Panc1 (cell line): Measurements from ENCODE around the gene PGRMC2. TPM values are rescaled to one million over a fixed set of nuclear protein-coding genes. Genes with fewer than 3 reads are reported as not detected.

ENCODE experiments used
- ATAC-seq: fragments of 200-7000 bp; cut with Tn5 transposase; 2 replicates; pipeline ENCODE4 v1.9.1; 2020; ENCODE audit warnings: mild to moderate bottlenecking, moderate library complexity
- BruUV-seq: library from RNA; stranded (reverse); fragments of 400-500 nt; replicated peaks from 2 replicates; lab custom pipeline; 2021; lab: Mats Ljungman, UMichigan
- CTCF ChIA-PET: fragments of 300-600 bp; sonication (Branson Sonifier 250); formaldehyde crosslinking; loops from one replicate; lab custom pipeline; 2022; ENCODE audit warnings: antibody characterized with exemption; lab: Charles Lee
- POLR2A ChIA-PET: fragments of 300-600 bp; sonication (Branson Sonifier 250); formaldehyde crosslinking; loops from one replicate; lab custom pipeline; 2022; ENCODE audit warnings: antibody characterized with exemption; lab: Charles Lee
- DNase-seq: peaks from one replicate; pipeline ENCODE4 v3.0.0-alpha.2; 2010; ENCODE audit warnings: low read depth, low spot score
- H3K27ac ChIP-seq: 2 replicates; pipeline ENCODE4 v1.5.1; 2011; ENCODE audit warnings: mild to moderate bottlenecking, low read length, inconsistent platforms
- H3K27me3 ChIP-seq: fragments of 200-500 bp; sonication (Bioruptor generic); 2 replicates; pipeline ENCODE4 v1.6.0; 2014; ENCODE audit warnings: low read length, inconsistent platforms; ENCODE audit not compliant: control insufficient read depth, insufficient read depth
- H3K36me3 ChIP-seq: fragments of 200-500 bp; sonication (Bioruptor generic); 2 replicates; pipeline ENCODE4 v1.5.1; 2014; ENCODE audit warnings: inconsistent platforms, mild to moderate bottlenecking, low read length, moderate library complexity; ENCODE audit not compliant: control insufficient read depth, insufficient read depth
- H3K4me1 ChIP-seq: 2 replicates; pipeline ENCODE4 v1.5.1; 2011; ENCODE audit warnings: inconsistent platforms, mild to moderate bottlenecking, low read length, moderate library complexity; ENCODE audit not compliant: control insufficient read depth, insufficient read depth
- H3K4me3 ChIP-seq, 2 experiments: 2 replicates each; pipeline ENCODE4 v1.5.1; 2011 to 2012; ENCODE audit warnings: low read depth in 2 of 2, low read length in 2 of 2, mild to moderate bottlenecking in 2 of 2, inconsistent platforms in 1 of 2, moderate library complexity in 1 of 2
- H3K9me3 ChIP-seq: fragments of 200-500 bp; sonication (Bioruptor generic); 2 replicates; pipeline ENCODE4 v1.5.1; 2014; ENCODE audit warnings: low read depth, mild to moderate bottlenecking, inconsistent platforms, low read length, moderate library complexity; ENCODE audit not compliant: control insufficient read depth, insufficient read depth
- POLR2AphosphoS5 ChIP-seq: IDR thresholded peaks from 2 replicates; pipeline ENCODE4 v1.6.1; 2012; ENCODE audit warnings: mild to moderate bottlenecking, low read depth, low read length, moderate library complexity
- REST ChIP-seq, 2 experiments: IDR thresholded peaks; 2 replicates each; pipeline ENCODE4 v1.6.1; 2011 to 2012; ENCODE audit warnings: low read depth in 2 of 2, control low read depth in 1 of 2, low read length in 1 of 2, mild to moderate bottlenecking in 1 of 2, moderate library complexity in 1 of 2; ENCODE audit not compliant: insufficient read depth in 1 of 2
- SIN3A ChIP-seq: IDR thresholded peaks from 2 replicates; pipeline ENCODE4 v1.6.1; 2012; ENCODE audit warnings: low read depth, mild to moderate bottlenecking, low read length, moderate library complexity, borderline replicate concordance; ENCODE audit not compliant: insufficient read depth
- TCF7L2 ChIP-seq: IDR thresholded peaks from 2 replicates; pipeline ENCODE4 v1.6.1; 2011; ENCODE audit warnings: mild to moderate bottlenecking, low read depth, low read length, inconsistent platforms
- in situ Hi-C: cut with HindIII; loops from 2 replicates; pipeline ENCODE4 v1.10.0; 2016; ENCODE audit warnings: low sequenced_read_pairs, low pct_unique_long_range_greater_than_20kb
- intact Hi-C: fragments of 100-400 bp; cut with micrococcal nuclease; formaldehyde crosslinking; loops from one replicate; pipeline ENCODE4 v1.10.0; 2022; ENCODE audit not compliant: unreplicated experiment
- total RNA-seq: library from RNA; stranded (reverse); gene quantifications from one replicate; pipeline ENCODE4 v1.2.1, GENCODE V29; 2021; ENCODE audit not compliant: unreplicated experiment
- TF ChIP-seq, protein P1 (sequence below): fragments of 450-650 bp; IDR thresholded peaks from 2 replicates; pipeline ENCODE4 v1.5.1; 2017; ENCODE audit warnings: mild to moderate bottlenecking

PGRMC2 gene
- total RNA-seq, 1 experiment from 2014 or later = 47.6 TPM

DNA sequence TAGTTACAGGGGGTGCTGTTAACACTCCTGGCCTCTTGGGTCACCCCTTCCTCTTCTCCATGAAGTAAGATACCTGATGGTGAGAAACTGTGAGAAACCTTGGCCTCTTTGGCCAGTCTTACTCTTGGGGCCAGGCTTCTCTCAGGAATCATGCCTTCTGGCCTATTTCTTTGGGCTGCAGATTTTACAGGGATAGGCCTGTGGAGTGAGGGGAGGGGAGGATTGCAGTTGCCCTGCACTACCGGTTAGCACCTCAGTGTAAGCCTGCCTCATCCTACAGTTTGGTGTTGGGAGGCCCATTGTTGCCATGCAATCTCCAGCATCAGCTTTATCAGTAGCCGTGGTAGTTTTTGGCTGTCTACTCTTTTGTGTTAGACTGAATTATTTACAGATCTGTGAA lies 7.6 kb upstream of the PGRMC2 start:
- no peaks in the 10 kb centered on the region for H3K27me3 ChIP-seq
- TF ChIP-seq, protein P1, sequence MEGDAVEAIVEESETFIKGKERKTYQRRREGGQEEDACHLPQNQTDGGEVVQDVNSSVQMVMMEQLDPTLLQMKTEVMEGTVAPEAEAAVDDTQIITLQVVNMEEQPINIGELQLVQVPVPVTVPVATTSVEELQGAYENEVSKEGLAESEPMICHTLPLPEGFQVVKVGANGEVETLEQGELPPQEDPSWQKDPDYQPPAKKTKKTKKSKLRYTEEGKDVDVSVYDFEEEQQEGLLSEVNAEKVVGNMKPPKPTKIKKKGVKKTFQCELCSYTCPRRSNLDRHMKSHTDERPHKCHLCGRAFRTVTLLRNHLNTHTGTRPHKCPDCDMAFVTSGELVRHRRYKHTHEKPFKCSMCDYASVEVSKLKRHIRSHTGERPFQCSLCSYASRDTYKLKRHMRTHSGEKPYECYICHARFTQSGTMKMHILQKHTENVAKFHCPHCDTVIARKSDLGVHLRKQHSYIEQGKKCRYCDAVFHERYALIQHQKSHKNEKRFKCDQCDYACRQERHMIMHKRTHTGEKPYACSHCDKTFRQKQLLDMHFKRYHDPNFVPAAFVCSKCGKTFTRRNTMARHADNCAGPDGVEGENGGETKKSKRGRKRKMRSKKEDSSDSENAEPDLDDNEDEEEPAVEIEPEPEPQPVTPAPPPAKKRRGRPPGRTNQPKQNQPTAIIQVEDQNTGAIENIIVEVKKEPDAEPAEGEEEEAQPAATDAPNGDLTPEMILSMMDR = no peak
- TF ChIP-seq REST (IDR thresholded peaks at IDR 0.05; ENCODE audit: insufficient read depth in 1 of 2, low read depth in 2 of 2, low read length in 1 of 2) (no peak), SIN3A (no peak), POLR2AphosphoS5 (no peak), TCF7L2 (no peak)
- H3K36me3 ChIP-seq = 0 out of 2 replicates have a peak, but pooled peaks cover 2% of the 10 kb centered on the region
- H3K4me3 ChIP-seq = no peak overlapping the region
- no TSS peak for BruUV-seq
- no peak for ATAC-seq
- CTCF ChIA-PET = no interaction called here
- no peaks in the 10 kb centered on the region for H3K4me1 ChIP-seq
- intact Hi-C loops = no loop called here
- POLR2A ChIA-PET = no interaction called here
- DNase-seq = no peak
- in situ Hi-C loops = no loop called here
- H3K27ac ChIP-seq = no peak overlapping the region
- H3K9me3 ChIP-seq = no peaks in the 10 kb centered on the region

GRCh38 chr4:128294464-128294863 lies 6.9 kb upstream of the PGRMC2 start:
- TF ChIP-seq, protein P1 = no peak
- TF ChIP-seq TCF7L2 (no peak), SIN3A (no peak), POLR2AphosphoS5 (no peak), REST (IDR thresholded peaks at IDR 0.05; ENCODE audit: insufficient read depth in 1 of 2, low read depth in 2 of 2, low read length in 1 of 2) (no peak)
- Histone ChIP-seq H3K4me3 (no peak overlapping the region), H3K36me3 (no peaks in the 10 kb centered on the region), H3K27me3 (no peaks in the 10 kb centered on the region), H3K27ac (no peak overlapping the region), H3K4me1 (no peaks in the 10 kb centered on the region; the same call in 1 of the 2 replicates), H3K9me3 (no peaks in the 10 kb centered on the region)
- ATAC-seq (no peak), DNase-seq (no peak)
- intact Hi-C loops = no loop called here
- ChIA-PET CTCF (no interaction called here), POLR2A (no interaction called here)
- in situ Hi-C loops = no loop called here
- BruUV-seq = no TSS peak
